ENCODE results near the gene ZDHHC11B.
"Not testable (repeated sequence)": the region's sequence is repeated elsewhere in the genome, so short reads cannot be mapped to it uniquely, and the experiment has no call there.

- TF ChIP-seq ZNF274 (IDR thresholded peaks at IDR 0.05; ENCODE audit: low read depth, low read length); YY1 (IDR thresholded peaks at IDR 0.05; ENCODE audit: insufficient read depth, insufficient read length): not testable (repeated sequence)
Observed at GRCh38 chr5:753567-754142, 30.9 kb downstream of the ZDHHC11B start.
